Left ventricle myocardium superior (tissue), 1 donor: ENCODE data around the gene MED12L. TPM values are rescaled to one million over a fixed set of nuclear protein-coding genes. Genes with fewer than 3 reads are reported as not detected.

ENCODE experiments used
- ATAC-seq: fragments of 200-7000 bp; cut with Tn5 transposase; one replicate; pipeline ENCODE4 v1.9.1; 2020; ENCODE audit warnings: mild to moderate bottlenecking, moderate library complexity
- DNase-seq: peaks from one replicate; pipeline ENCODE4 v3.0.0-alpha.2; 2020
- intact Hi-C: fragments of 100-400 bp; cut with micrococcal nuclease; formaldehyde crosslinking; loops from one replicate; pipeline ENCODE4 v1.11.0; 2022
- total RNA-seq: library from RNA; stranded (reverse); fragmentation: NEBNext Ultra II Directional; extraction: Animal tissue kit (Norgen Biotek cat#: 25700); gene quantifications from one replicate; pipeline ENCODE4 v1.2.1, GENCODE V29; 2021
- donor health status: DM: no; HTN: yes; CAD: no; lungs with severe emphysema.

MED12L gene
- total RNA-seq, 1 donor from 2014 or later: 0.10 TPM

DNA sequence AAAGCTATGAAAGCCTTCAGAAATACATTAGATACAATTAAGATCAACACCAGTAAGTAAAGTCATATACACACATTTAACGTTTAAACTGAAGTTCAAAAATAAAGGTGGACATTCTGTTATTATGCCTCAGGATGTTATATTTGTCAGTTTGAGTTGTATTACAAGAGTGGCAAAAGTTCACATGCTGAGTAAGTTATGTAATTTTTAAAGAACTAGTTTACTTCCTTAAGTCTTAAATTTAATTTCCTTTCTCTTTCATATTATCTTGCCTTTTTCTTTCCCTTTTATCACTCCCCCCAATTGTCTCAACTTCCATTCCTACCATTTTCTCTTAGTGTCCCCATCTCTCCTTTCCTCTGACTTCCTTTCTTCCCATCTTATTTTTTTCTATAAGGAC is 236.1 kb downstream of the MED12L start:
- DNase-seq (no peak), ATAC-seq (no peak)
- intact Hi-C loops: no loop called here

DNA sequence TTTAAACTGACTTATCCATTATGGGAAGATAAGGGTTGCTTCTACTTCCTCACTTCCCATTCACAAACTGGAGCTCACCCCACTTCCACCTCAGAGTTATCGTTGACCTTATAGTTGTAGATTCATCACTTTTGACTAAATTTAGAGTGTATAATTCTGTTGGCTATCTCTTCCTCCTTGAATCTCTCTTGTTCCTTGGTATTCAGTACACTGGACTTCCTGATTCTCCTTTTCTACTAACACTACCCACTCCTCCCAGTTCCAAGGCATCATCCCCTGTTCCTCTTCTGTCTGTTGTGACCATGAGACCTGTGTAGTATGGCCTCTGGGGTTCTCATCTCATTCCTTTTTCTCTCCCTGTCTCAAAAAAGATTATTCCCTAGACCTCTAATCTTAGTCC is 237.0 kb downstream of the MED12L start:
- intact Hi-C loops: no loop called here

GRCh38 chr3:151327571-151328198 is 242.2 kb downstream of the MED12L start:
- intact Hi-C loops: no loop called here
- DNase-seq: no peak
- ATAC-seq: peak; percentile 43

More for the DNA sequence above, 237.0 kb downstream of the MED12L start:
- no peak for DNase-seq
- ATAC-seq: peak; percentile 41

DNA sequence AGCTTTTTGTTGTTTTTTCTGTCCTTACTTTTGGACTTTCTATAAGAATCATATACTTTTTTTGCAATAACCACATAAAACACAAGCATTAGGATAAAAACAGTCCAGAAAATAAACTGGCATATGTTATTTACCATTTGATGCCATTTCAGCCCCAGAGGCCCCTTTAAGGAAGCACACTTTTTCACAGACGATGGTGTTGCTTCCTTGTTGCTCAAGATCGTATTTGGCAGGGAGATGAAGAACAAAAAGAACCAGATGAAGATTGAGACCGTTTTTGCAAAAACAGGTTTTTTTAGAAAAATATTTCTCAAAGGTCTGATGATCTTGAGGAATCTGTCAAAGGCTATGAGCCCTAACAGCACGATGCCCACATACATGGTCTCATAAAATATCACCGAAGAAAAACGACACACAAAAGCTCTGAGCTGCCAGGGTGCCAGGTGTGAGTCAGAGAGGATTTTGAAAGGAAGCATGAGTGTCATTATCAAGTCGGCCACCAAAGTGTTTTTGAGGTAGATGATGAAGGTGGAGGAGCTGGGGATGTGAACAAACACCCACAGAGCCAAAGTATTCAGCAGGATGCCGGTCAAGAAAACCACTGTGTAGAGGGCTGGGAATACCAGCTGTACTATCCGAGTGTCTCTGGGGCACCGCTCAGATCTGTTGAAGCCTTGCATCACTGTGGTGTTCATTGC is 243.0 kb downstream of the MED12L start:
- ATAC-seq: peak; percentile 57
- intact Hi-C loops: no loop called here
- DNase-seq: no peak

- DNase-seq (no peak), ATAC-seq (peak; percentile 41)
- intact Hi-C loops: no loop called here
These were observed 243.9 kb downstream of the MED12L start, which contains the start of gene P2RY13 for GRCh38 chr3:151329363-151329762. Gene P2RY13, minus strand, starts transcription at chr3:151329549. Its CDS starts 21 bp downstream, at chr3:151329528.

DNA sequence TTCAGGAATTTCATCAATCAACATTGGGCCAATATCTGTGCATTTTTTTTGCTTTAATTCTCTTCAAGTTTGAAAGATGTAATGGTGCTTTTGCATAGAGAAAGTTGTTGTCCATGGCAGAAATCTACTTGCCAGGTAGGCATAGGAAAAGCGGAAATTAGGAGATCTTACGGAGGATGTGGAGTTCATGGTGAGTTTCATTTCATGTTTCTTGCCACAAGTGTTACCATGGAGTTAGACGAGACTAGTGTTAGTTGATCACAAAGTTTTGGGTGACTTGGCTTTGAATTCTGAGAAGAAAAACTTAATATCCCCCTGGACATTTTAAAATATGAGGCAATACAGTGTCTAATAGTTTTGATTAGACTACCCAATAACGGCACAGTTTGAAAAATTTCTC is 244.9 kb downstream of the MED12L start:
- ATAC-seq (no peak), DNase-seq (no peak)
- intact Hi-C loops: no loop called here

DNA sequence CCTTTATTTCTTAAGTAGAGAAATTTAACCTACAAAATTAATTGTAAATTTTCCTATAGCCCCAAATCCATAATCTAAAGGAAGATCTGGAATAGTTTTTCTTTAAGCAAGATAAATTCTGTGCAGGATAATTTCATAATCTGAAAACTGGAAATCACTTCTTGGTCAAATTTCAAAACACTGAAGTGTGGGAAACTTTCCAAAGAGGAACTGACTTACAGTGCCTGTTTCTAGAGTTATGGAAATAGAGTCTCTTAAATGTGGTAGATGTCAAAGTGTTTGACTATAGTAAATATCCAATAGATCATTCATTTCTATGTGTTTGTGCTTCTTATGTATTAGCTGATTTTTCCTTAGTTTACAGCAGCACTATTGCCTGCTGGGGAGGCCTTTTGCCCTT is 245.4 kb downstream of the MED12L start:
- intact Hi-C loops: no loop called here
- DNase-seq (no peak), ATAC-seq (peak; percentile 33)

GRCh38 chr3:151331696-151332095 is 246.2 kb downstream of the MED12L start:
- intact Hi-C loops: no loop called here
- DNase-seq (no peak), ATAC-seq (no peak)

DNA sequence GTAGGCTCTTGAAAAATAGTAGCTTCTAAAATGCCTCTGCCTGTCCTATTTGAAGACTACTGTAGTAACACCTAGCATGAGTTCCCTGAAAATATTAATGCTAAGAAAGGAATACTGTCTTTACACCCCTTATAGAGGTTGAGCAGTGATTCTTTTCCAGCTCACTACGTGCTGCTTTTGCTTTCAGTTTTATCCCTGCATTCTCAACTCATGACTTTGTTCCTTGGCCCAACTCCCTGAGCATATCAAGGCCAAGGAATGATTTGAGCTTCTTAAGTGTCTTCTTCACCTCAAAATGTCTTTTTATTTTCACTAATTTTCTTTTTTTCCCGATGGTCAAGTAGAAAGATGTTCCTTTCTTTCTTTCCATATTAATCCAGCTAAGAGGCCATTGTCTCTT is 260.4 kb downstream of the MED12L start:
- intact Hi-C loops: no loop called here

DNA sequence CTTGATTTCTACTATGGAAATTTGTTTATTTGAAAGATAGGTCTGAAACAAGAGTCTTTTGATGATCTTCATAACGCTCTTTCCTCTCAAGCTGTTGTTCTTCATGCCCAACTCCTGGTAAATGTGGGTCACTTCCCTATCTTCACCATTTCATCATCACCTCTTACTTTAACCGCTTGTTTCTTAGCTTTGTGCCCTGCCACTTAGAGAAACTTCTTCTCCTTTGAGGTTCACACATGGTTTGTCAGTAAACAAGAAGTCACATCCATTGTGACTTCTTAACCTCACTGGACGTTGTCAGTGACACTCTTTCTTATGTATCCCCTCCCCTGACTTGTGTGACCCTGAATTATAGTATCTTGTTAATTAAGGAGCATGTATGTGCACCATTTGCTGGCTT is 260.8 kb downstream of the MED12L start:
- DNase-seq (no peak), ATAC-seq (peak; percentile 51)
- intact Hi-C loops: no loop called here

More for the DNA sequence above, 260.4 kb downstream of the MED12L start:
- DNase-seq (no peak), ATAC-seq (peak; percentile 67)

GRCh38 chr3:151347432-151347831 is 262.0 kb downstream of the MED12L start:
- ATAC-seq (peak; percentile 66), DNase-seq (no peak)
- intact Hi-C loops: no loop called here

GRCh38 chr3:151350656-151351055 is 265.2 kb downstream of the MED12L start:
- DNase-seq (no peak), ATAC-seq (no peak)
- intact Hi-C loops: no loop called here

GRCh38 chr3:151351219-151351618 is 265.8 kb downstream of the MED12L start:
- DNase-seq (no peak), ATAC-seq (no peak)
- intact Hi-C loops: no loop called here

DNA sequence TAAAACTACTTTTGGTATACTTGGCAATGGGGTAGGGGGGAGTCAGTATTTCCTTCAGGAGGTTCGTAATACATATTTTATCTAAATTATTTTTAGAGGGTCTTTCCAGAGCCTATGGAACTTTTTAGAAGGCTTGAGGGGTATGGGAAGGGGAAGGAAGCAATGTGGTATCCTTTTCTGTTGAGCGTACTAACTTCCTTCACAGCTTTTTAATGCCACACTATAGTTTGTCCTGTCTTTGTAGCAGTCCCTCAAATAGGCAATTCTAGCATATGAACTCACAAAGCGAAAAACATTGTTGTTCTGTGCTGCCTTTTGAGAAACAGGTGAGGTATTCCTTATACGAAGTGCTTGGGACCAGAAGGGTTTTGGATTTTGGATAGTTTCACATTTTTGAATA is 266.2 kb downstream of the MED12L start:
- no peak for DNase-seq
- no peak for ATAC-seq
- intact Hi-C loops: no loop called here

DNA sequence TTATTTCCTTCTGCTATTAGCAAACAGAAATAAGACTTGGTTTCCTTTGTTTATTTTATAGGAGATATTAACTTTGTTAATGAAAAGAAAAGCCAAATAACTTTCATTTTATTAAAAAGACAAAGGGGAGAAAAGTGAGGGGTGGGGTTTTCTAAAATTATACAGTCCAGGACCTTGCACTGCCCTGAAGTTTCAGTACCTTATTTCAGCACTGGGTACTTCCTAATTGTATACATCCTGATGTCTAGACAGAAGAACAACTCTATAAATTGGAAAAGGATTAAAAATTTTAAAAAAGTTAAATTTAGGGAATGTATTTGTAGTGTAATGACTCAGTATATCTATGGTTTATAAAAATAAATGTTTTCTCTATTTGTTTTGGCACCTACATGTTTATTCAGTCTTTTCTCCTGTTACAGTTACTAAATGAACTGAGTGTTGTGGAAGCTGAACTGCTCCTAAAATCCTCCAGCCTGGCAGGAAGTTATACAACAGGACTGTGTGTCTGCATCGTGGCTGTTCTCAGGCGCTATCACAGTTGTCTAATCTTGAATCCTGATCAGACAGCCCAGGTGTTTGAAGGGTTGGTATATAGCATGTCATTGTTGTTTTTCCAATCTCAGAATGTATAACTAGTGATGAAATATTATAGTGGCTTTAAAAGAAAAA is 271.5 kb downstream of the MED12L start:
- no peak for ATAC-seq
- DNase-seq: no peak
- intact Hi-C loops: no loop called here

- no peak for ATAC-seq
- intact Hi-C loops: no loop called here
These were observed 272.0 kb downstream of the MED12L start for GRCh38 chr3:151357463-151357850.

GRCh38 chr3:151362751-151363174 is 277.3 kb downstream of the MED12L start:
- ATAC-seq (no peak), DNase-seq (no peak)
- intact Hi-C loops: no loop called here

More at GRCh38 chr3:151357463-151357850, 272.0 kb downstream of the MED12L start:
- DNase-seq: no peak

DNA sequence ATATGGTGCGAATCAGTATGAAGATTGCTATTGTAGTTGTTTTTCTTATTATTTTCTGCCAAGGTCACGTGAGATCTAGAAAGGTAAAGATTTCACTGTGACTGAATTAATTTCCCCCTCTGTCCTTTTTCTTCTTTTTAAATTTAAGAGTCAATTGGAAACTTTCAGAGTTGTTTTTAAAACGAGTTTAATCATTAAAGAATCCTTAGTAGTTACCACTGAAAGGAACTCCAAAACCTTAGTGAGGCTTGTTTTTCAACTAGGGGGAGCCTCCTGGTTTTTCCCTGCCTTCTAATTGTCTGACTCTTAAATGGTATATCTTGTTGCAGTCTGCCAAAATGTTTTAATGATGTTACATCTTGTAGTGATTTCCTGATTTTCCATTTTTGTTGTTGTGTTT is 281.5 kb downstream of the MED12L start:
- DNase-seq (no peak), ATAC-seq (no peak)
- intact Hi-C loops: no loop called here

GRCh38 chr3:151367448-151367847 is 282.0 kb downstream of the MED12L start:
- intact Hi-C loops: no loop called here
- no peak for DNase-seq
- ATAC-seq: no peak

DNA sequence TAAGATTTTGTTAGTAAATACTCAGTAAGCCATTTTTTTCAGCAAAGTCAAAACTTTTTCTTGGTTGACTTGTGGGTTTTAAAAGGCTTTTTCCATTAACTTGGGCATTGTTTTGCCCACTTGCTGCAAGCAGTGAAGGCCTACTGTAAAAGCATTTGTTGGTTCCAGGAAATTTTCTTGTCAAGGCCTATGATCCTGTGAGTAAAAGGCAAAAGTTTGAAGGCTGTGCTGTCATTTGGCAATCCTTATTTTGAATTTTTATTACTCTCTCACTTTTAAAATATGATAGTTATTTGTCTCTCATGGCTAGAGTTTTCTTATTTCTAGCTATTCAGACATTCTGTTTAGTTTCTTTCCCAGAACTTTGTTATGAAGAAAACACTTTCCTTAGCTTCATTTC is 286.1 kb downstream of the MED12L start:
- DNase-seq (no peak), ATAC-seq (no peak)
- intact Hi-C loops: no loop called here
